Colonic mucosa (tissue), 4 donors: ENCODE measurements around the gene KAT2A. TPM values are rescaled to one million over a fixed set of nuclear protein-coding genes. Genes with fewer than 3 reads are reported as not detected.
"Not testable (repeated sequence)": the region's sequence is repeated elsewhere in the genome, so short reads cannot be mapped to it uniquely, and the experiment has no call there.

ENCODE experiments used
- DNase-seq: peaks from one replicate; pipeline ENCODE4 v3.0.0-alpha.2; 2020
- H3K27ac ChIP-seq: fragments of 200-600 bp; one replicate; pipeline ENCODE4 v1.8.0; 2021
- H3K27me3 ChIP-seq: fragments of 200-600 bp; one replicate; pipeline ENCODE4 v1.8.0; 2021
- H3K36me3 ChIP-seq: fragments of 200-600 bp; one replicate; pipeline ENCODE4 v1.8.0; 2021
- H3K4me1 ChIP-seq: fragments of 200-600 bp; one replicate; pipeline ENCODE4 v1.8.0; 2021; ENCODE audit warnings: mild to moderate bottlenecking
- H3K4me3 ChIP-seq: fragments of 200-600 bp; one replicate; pipeline ENCODE4 v1.8.0; 2021
- H3K9ac ChIP-seq, 2 donors: one replicate each; pipeline ENCODE4 v1.7.0; 2013; ENCODE audit warnings: control low read depth in 2 of 2, low read depth in 2 of 2, low read length in 2 of 2
- H3K9me3 ChIP-seq: fragments of 200-600 bp; one replicate; pipeline ENCODE4 v1.8.0; 2021
- intact Hi-C: fragments of 100-400 bp; cut with DNase I; formaldehyde crosslinking; loops from one replicate; pipeline ENCODE4 v1.14.1; 2022
- total RNA-seq, 2 donors: library from RNA; stranded (reverse); fragmentation: NEBNext Ultra II Directional in 1 of 2; extraction: Animal tissue kit (Norgen Biotek cat#: 25700) in 1 of 2; gene quantifications; one replicate each; pipeline ENCODE4 v1.2.1, GENCODE V29; 2021
- TF ChIP-seq, protein P1 (sequence below): fragments of 200-600 bp; IDR thresholded peaks from one replicate; pipeline ENCODE4 v1.8.0; 2022; ENCODE audit warnings: antibody characterized with exemption, mild to moderate bottlenecking
- donor health status: healthy.
- donor health status: DM: no; HTN: no; CAD: no.
- donor health status: DM: no; HTN: no; CAD: no.

The KAT2A gene
- total RNA-seq, 2 donors from 2014 or later, result 16.9 to 59.8 TPM

DNA sequence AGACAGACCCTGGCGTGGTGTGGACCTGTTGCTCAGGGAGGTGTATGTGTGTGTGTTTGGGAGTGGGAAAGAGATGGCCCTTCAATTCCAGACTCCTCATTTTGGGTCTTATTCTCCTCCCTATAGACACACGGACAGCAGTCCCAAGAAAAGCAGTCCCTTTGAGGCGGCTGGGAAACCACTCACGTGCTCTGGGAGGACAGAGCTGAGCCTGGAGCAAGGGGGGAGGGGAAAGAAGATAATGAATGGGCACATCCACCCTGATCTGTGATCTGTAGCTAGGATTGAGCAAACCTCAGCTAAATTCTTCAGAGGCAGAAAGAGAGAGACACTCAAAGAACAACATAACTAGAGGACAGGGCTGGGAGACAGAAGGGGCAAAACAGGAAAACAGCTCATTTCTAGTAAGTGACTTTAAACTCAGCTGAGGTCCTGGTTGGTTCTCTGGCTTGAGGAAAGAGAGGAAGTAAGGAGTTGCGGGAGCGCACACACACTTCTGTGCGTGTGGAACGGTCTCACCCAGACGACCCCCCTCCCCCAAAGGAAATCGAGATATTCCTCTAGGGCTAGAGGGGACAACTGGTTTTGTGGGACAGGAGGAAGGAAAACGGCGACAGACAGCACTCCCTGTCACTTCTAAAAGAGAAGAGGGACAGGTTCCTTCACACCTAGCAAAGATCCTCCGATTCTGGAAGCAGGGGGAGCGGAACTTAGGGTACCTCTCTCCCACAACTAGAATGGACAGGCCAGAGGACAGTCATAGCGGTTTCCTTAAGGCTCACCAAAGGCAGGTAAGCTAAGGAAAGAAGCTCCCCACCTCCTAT is 33.0 kb upstream of the KAT2A start:
- H3K9ac ChIP-seq, result peak overlapping the region; percentile 93 to 100
- peaks cover 10% of the 10 kb centered on the region for H3K4me1 ChIP-seq

DNA sequence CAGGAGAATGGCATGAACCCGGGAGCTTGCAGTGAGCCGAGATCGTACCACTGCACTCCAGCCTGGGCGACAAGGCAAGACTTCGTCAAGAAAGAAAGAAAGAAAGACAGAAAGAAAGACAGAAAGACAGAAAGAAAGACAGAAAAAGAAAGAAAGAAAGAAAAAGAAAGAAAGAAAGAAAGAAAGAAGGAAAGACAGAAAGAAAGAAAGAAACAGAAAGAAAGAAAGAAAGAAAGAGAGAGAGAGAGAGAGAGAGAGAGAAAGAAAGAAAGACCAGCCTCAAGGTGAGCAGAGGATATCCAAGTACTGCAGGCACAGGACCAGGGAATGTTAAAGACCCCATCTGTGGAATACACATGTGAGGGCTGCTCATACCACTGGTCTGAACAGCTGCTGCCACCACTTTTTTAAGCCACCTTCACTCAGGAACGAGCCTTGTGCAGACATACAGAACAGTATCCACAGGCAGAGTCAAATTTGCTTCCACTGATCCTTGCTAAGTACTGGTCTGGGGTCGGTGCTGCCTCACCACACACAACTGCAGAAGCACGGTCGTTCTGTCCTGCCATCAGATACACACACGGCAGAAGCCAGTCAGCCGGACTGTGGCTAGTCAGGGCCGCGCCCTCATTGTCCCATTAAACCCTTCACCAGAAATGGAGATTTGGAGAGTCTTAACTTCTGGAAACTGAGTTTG is 25.9 kb upstream of the KAT2A start:
- H3K9ac ChIP-seq, result no peak overlapping the region
- no peak for DNase-seq
- no peak overlapping the region for H3K27ac ChIP-seq
- intact Hi-C loops, result no loop called here
- no peaks in the 10 kb centered on the region for H3K9me3 ChIP-seq
- no peak overlapping the region for H3K4me3 ChIP-seq
- TF ChIP-seq, protein P1, sequence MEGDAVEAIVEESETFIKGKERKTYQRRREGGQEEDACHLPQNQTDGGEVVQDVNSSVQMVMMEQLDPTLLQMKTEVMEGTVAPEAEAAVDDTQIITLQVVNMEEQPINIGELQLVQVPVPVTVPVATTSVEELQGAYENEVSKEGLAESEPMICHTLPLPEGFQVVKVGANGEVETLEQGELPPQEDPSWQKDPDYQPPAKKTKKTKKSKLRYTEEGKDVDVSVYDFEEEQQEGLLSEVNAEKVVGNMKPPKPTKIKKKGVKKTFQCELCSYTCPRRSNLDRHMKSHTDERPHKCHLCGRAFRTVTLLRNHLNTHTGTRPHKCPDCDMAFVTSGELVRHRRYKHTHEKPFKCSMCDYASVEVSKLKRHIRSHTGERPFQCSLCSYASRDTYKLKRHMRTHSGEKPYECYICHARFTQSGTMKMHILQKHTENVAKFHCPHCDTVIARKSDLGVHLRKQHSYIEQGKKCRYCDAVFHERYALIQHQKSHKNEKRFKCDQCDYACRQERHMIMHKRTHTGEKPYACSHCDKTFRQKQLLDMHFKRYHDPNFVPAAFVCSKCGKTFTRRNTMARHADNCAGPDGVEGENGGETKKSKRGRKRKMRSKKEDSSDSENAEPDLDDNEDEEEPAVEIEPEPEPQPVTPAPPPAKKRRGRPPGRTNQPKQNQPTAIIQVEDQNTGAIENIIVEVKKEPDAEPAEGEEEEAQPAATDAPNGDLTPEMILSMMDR, result no peak
- H3K36me3 ChIP-seq, result no peaks in the 10 kb centered on the region
- peaks cover 7% of the 10 kb centered on the region for H3K4me1 ChIP-seq
- no peaks in the 10 kb centered on the region for H3K27me3 ChIP-seq

More for the DNA sequence above, 33.0 kb upstream of the KAT2A start:
- peak; percentile 35 for DNase-seq
- Histone ChIP-seq H3K9me3 (no peaks in the 10 kb centered on the region), H3K27ac (peak overlapping the region; percentile 53), H3K27me3 (no peaks in the 10 kb centered on the region), H3K4me3 (peak overlapping the region; percentile 99), H3K36me3 (no peaks in the 10 kb centered on the region)
- TF ChIP-seq, protein P1, result no peak
- intact Hi-C loops, result no loop called here

DNA sequence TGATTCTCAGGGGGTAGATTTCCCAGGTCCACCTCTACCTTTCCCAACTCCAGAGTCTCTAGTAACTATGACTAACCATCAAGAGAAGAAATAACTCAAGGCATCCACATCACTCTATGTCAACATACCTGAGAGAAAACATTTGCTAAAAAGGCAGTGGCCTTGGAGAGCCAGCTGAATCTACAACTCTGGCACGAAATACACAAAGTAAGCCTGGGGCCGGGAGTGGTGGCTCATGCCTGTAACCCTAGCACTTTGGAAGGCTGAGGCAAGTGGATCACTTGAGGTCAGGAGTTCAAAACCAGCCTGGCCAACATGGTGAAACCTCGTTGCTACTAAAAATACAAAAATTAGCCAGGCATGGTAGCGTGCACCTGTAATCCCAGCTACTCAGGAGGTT is 22.0 kb upstream of the KAT2A start:
- intact Hi-C loops, H3K4me3 ChIP-seq, DNase-seq, H3K9me3 ChIP-seq, H3K9ac ChIP-seq, H3K27me3 ChIP-seq, H3K27ac ChIP-seq, H3K36me3 ChIP-seq, H3K4me1 ChIP-seq: not testable (repeated sequence)

DNA sequence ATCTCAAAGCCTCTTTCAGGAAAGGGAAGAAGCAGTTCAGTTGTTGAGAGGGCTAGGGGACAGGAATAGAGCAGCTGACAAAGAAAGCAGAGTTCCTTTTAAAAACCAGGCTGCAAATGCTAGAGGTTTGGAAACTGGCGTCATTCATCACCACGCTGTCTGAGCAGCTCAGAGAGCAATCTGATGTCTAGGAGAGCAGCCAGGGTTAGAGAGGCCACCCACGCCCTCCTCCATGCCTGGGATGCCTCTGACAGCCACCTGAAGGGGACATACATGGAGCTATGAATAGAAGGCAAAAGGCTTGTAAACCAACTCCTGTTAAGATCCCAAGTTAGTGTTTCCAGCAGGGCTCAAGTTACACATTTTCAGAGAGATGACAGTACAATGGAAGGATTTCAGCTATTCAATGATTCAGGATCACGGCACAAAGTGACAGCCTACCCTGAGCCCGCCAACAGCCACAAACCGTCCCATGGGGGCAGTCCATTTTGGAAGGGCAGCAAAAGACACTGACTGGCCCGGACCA is 21.3 kb upstream of the KAT2A start:
- H3K36me3 ChIP-seq, result peaks cover 4% of the 10 kb centered on the region
- TF ChIP-seq, protein P1, result no peak
- no peak for DNase-seq
- peaks cover 5% of the 10 kb centered on the region for H3K4me1 ChIP-seq
- no peak overlapping the region for H3K9ac ChIP-seq
- H3K4me3 ChIP-seq, result no peak overlapping the region
- H3K27ac ChIP-seq, result no peak overlapping the region
- no peaks in the 10 kb centered on the region for H3K9me3 ChIP-seq
- H3K27me3 ChIP-seq, result no peaks in the 10 kb centered on the region
- intact Hi-C loops, result no loop called here

DNA sequence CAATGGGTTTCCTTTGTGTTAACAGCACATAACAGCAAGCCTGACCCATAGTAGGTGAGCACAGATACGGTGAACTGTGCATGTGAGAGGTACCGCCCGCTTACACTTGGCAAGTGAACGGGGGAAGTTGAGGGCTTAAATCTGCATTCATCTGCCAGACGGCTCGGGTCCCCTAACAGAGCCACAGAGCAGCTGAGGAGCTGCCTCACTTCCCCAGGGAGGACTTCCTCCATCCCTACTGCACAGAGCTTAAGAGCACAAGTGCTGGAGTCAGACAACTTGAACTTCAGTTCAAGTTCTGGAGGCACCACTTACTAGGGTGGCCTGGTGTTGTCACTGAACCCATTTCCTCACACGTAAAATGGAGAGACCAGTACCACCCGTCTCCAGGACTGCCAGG is 20.2 kb upstream of the KAT2A start:
- Histone ChIP-seq H3K36me3 (peaks cover 4% of the 10 kb centered on the region), H3K27ac (no peak overlapping the region), H3K4me1 (peaks cover 15% of the 10 kb centered on the region), H3K27me3 (no peaks in the 10 kb centered on the region), H3K9ac (no peak overlapping the region), H3K4me3 (no peak overlapping the region), H3K9me3 (no peaks in the 10 kb centered on the region)
- intact Hi-C loops, result no loop called here
- DNase-seq, result no peak
- TF ChIP-seq, protein P1, result no peak

DNA sequence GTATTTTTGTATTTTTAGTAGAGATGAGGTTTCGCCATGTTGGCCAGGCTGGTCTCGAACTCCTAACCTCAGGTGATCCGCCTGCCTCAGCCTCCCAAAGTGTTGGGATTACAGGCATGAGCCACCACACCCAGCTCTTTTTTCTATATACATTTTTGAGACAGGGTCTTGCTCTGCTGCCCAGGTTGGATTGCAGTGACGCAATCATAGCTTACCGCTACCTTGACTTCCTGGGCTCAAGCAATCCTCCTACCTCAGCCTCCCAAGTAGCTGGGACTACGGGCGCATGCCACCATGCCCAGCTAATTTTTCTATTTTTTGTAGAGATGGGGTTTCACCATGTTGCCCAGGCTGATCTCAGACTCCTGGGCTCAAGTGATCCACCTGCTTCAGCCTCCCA is 19.5 kb upstream of the KAT2A start:
- intact Hi-C loops, H3K36me3 ChIP-seq, H3K9me3 ChIP-seq, H3K4me3 ChIP-seq, H3K27ac ChIP-seq, H3K9ac ChIP-seq, H3K27me3 ChIP-seq, DNase-seq: not testable (repeated sequence)
- H3K4me1 ChIP-seq, result peaks cover 15% of the 10 kb centered on the region
